ENCODE data around the gene SMARCD1.

DNA sequence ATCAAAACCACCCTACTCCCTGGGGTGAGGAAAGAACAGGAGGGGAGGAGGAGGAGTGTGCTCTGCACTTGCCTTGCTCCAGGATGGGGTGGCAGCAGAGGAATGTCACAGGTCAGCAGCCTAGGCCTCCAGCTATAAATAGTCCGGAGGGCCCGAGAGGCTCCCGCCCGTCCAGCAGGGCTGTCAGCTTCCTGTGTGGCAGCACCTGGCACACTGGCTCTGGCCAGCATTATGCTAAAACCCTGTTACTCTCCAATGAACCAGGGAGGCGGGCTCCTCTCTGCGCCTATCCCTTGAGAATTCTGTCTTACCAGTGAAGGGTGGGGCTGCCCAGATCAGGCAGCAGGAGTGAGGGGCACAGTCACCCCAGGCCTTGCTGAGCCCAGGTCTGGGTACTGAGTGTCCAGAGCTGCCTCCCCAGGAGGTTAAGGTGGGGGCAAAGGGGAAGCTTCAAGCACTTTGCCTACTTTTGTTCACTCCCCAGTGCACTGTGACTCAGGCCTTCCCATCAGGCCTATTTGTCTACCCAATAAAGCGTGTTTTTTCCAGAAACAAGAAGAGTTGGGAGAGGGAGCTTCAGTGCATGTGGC, 25.7 kb downstream of the SMARCD1 start:
- TF ChIP-seq, protein P1, sequence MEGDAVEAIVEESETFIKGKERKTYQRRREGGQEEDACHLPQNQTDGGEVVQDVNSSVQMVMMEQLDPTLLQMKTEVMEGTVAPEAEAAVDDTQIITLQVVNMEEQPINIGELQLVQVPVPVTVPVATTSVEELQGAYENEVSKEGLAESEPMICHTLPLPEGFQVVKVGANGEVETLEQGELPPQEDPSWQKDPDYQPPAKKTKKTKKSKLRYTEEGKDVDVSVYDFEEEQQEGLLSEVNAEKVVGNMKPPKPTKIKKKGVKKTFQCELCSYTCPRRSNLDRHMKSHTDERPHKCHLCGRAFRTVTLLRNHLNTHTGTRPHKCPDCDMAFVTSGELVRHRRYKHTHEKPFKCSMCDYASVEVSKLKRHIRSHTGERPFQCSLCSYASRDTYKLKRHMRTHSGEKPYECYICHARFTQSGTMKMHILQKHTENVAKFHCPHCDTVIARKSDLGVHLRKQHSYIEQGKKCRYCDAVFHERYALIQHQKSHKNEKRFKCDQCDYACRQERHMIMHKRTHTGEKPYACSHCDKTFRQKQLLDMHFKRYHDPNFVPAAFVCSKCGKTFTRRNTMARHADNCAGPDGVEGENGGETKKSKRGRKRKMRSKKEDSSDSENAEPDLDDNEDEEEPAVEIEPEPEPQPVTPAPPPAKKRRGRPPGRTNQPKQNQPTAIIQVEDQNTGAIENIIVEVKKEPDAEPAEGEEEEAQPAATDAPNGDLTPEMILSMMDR (IDR thresholded peaks at IDR 0.05; ENCODE audit: low read depth, low read length): no peak
- no peak for TF ChIP-seq EZH2phosphoT487 (IDR thresholded peaks at IDR 0.05; ENCODE audit: low read depth)

Measured in OCI-LY3 (cell line).